Choroid plexus epithelial cell (primary cell): ENCODE measurements around the gene ZMIZ2.
"Not testable (repeated sequence)": the region's sequence is repeated elsewhere in the genome, so short reads cannot be mapped to it uniquely, and the experiment has no call there.

Source experiments
- DNase-seq: peaks from one replicate; pipeline ENCODE4 v3.0.0-alpha.2; 2010; ENCODE audit warnings: low read depth
- H3K4me3 ChIP-seq: 2 replicates; pipeline ENCODE4 v1.5.1; 2011; ENCODE audit warnings: low read depth, mild to moderate bottlenecking, control low read depth, low read length, moderate library complexity
- CTCF ChIP-seq: conservative IDR thresholded peaks from 2 replicates; pipeline ENCODE4 v1.5.1; 2011; ENCODE audit warnings: low read depth, mild to moderate bottlenecking, control low read depth, inconsistent platforms, low read length, moderate library complexity

ZMIZ2 gene

GRCh38 chr7:44748045-44748947 lies at the start of gene ZMIZ2:
TSS of gene ZMIZ2 (plus strand) at chr7:44748847. CDS start at chr7:44756250, 7,403 bp downstream.
- peak within 1 kb of the TSS; percentile 80 for H3K4me3 ChIP-seq
- no peak for TF ChIP-seq CTCF
- peak; percentile 90 for DNase-seq

- not testable (repeated sequence) for H3K4me3 ChIP-seq, DNase-seq
These were observed 49.0 kb upstream of the ZMIZ2 start for GRCh38 chr7:44699598-44699997.

GRCh38 chr7:44700322-44700721 lies 48.3 kb upstream of the ZMIZ2 start:
- no peak overlapping the region for H3K4me3 ChIP-seq

GRCh38 chr7:44703391-44703790 lies 45.3 kb upstream of the ZMIZ2 start:
- not testable (repeated sequence) for H3K4me3 ChIP-seq

More at GRCh38 chr7:44700322-44700721, 48.3 kb upstream of the ZMIZ2 start:
- no peak for TF ChIP-seq CTCF
- no peak for DNase-seq

GRCh38 chr7:44703921-44704320 lies 44.7 kb upstream of the ZMIZ2 start:
- H3K4me3 ChIP-seq, result no peak overlapping the region
- TF ChIP-seq CTCF, result no peak
- no peak for DNase-seq

More at GRCh38 chr7:44703391-44703790, 45.3 kb upstream of the ZMIZ2 start:
- DNase-seq, result not testable (repeated sequence)

- no peak overlapping the region for H3K4me3 ChIP-seq
- TF ChIP-seq CTCF, result no peak
- no peak for DNase-seq
These were observed 43.2 kb upstream of the ZMIZ2 start for GRCh38 chr7:44705434-44705833.

- TF ChIP-seq CTCF, result no peak
- no peak for DNase-seq
- no peak overlapping the region for H3K4me3 ChIP-seq
These were observed 41.7 kb upstream of the ZMIZ2 start for GRCh38 chr7:44706788-44707557.
